Stomach (tissue), 4 donors: ENCODE data around the gene GLOD5.

Source experiments
- EP300 ChIP-seq: sonication (generic); formaldehyde crosslinking; IDR thresholded peaks from one replicate; pipeline ENCODE4 v1.6.1; 2017; ENCODE audit warnings: antibody characterized with exemption
- POLR2A ChIP-seq, 4 donors: fragments of 450-650 bp; IDR thresholded peaks; one replicate each; pipeline ENCODE4 v1.6.1; 2016; ENCODE audit warnings: antibody characterized with exemption in 4 of 4, control low read depth in 2 of 4, mild to moderate bottlenecking in 1 of 4, moderate library complexity in 1 of 4
- POLR2AphosphoS5 ChIP-seq, 3 donors: sonication (generic); formaldehyde crosslinking; IDR thresholded peaks; one replicate each; pipeline ENCODE4 v1.6.1; 2016; ENCODE audit warnings: antibody characterized with exemption in 3 of 3
- TF ChIP-seq, protein P1 (sequence below), 7 experiments: fragments of 450-650 bp in 4 of 7; fragments of 200-600 bp in 3 of 7; sonication (generic) in 3 of 7; IDR thresholded peaks; one replicate each; pipeline ENCODE4 v1.5.1; 2016 to 2019; ENCODE audit warnings: antibody characterized with exemption in 7 of 7, control low read depth in 2 of 7, mild to moderate bottlenecking in 1 of 7

- TF ChIP-seq, protein P1, sequence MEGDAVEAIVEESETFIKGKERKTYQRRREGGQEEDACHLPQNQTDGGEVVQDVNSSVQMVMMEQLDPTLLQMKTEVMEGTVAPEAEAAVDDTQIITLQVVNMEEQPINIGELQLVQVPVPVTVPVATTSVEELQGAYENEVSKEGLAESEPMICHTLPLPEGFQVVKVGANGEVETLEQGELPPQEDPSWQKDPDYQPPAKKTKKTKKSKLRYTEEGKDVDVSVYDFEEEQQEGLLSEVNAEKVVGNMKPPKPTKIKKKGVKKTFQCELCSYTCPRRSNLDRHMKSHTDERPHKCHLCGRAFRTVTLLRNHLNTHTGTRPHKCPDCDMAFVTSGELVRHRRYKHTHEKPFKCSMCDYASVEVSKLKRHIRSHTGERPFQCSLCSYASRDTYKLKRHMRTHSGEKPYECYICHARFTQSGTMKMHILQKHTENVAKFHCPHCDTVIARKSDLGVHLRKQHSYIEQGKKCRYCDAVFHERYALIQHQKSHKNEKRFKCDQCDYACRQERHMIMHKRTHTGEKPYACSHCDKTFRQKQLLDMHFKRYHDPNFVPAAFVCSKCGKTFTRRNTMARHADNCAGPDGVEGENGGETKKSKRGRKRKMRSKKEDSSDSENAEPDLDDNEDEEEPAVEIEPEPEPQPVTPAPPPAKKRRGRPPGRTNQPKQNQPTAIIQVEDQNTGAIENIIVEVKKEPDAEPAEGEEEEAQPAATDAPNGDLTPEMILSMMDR (IDR thresholded peaks at IDR 0.05): no peak
- no peak for TF ChIP-seq POLR2AphosphoS5 (IDR thresholded peaks at IDR 0.05)
- no peak for TF ChIP-seq EP300
- no peak for TF ChIP-seq POLR2A (IDR thresholded peaks at IDR 0.05)
Measured at GRCh38 chrX:48754238-48754637, 7.3 kb upstream of the GLOD5 start.
